ENCODE measurements around the gene CFAP141. TPM values are rescaled to one million over a fixed set of nuclear protein-coding genes. Genes with fewer than 3 reads are reported as not detected.

Gene CFAP141
- polyA plus RNA-seq, 1 donor (not counting 4 experiments of a cell fraction or from before 2014, with no cell fraction given), result not detected

DNA sequence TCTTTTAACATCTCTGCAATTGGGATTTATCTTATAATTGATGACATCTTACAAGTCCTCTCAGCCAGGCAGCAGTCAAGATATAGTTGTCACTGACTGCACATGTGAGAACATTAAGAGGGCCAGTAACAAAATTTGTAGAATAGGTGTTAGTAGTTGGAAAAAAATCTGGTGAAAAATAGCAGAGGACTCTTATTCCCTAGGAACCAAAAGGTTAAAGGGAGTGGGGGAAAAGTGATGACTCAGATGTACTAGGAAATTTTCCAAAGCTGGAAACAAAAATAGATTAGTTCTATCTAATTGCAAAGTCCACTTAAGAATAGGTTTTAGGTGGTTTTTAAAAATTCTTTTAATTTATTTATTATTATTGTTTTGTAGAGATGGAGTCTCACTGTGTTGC is 54.8 kb downstream of the CFAP141 start:
- H2AFZ ChIP-seq (ENCODE audit: control insufficient read depth, low read length), result no peak overlapping the region
- H3K9me1 ChIP-seq (ENCODE audit: control insufficient read depth, extremely low read depth, insufficient read depth, low read length), result peaks cover 2% of the 10 kb centered on the region
- peaks cover 0 to 3% of the 10 kb centered on the region in 2 experiments for H3K36me3 ChIP-seq (ENCODE audit: control insufficient read depth in 2 of 2, extremely low read depth in 1 of 2, insufficient read depth in 2 of 2, low read length in 2 of 2)
- TF ChIP-seq, protein P1, sequence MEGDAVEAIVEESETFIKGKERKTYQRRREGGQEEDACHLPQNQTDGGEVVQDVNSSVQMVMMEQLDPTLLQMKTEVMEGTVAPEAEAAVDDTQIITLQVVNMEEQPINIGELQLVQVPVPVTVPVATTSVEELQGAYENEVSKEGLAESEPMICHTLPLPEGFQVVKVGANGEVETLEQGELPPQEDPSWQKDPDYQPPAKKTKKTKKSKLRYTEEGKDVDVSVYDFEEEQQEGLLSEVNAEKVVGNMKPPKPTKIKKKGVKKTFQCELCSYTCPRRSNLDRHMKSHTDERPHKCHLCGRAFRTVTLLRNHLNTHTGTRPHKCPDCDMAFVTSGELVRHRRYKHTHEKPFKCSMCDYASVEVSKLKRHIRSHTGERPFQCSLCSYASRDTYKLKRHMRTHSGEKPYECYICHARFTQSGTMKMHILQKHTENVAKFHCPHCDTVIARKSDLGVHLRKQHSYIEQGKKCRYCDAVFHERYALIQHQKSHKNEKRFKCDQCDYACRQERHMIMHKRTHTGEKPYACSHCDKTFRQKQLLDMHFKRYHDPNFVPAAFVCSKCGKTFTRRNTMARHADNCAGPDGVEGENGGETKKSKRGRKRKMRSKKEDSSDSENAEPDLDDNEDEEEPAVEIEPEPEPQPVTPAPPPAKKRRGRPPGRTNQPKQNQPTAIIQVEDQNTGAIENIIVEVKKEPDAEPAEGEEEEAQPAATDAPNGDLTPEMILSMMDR (optimal IDR thresholded peaks at IDR 0.05 in 1 of 3, IDR thresholded peaks at IDR 0.05 in 1 of 3, conservative IDR thresholded peaks at IDR 0.05 in 1 of 3; ENCODE audit: extremely low read depth in 1 of 3, insufficient read depth in 2 of 3, low read length in 3 of 3), result no peak
- TF ChIP-seq EZH2 (IDR thresholded peaks at IDR 0.05; ENCODE audit: low read length), result no peak
- no peaks in the 10 kb centered on the region for H3K9me3 ChIP-seq (ENCODE audit: control insufficient read depth, low read depth, low read length)
- dilution Hi-C loops (cut with MboI; ENCODE audit: extremely low pct_ligation_motif_present, low sequenced_read_pairs), result no loop called here
- no peaks in the 10 kb centered on the region for H3K27me3 ChIP-seq (ENCODE audit: control insufficient read depth, extremely low read depth, insufficient read depth, low read length)
- no peak overlapping the region for H3K4me2 ChIP-seq (ENCODE audit: control insufficient read depth, extremely low read depth, insufficient read depth, low read depth, low read length)
- H3K4me3 ChIP-seq (ENCODE audit: control insufficient read depth in 2 of 3, extremely low read depth in 1 of 3, insufficient read depth in 2 of 3, low read depth in 1 of 3, low read length in 3 of 3), result no peak overlapping the region
- no peak overlapping the region for H3K9ac ChIP-seq (ENCODE audit: control insufficient read depth, extremely low read depth, insufficient read depth, low read length)
- FAIRE-seq, result no peak
- no peaks in the 10 kb centered on the region for H3K4me1 ChIP-seq (ENCODE audit: control insufficient read depth, extremely low read depth, insufficient read depth, low read length)
- H3K27ac ChIP-seq (ENCODE audit: control insufficient read depth, insufficient read depth, low read length), result no peak overlapping the region
- H3K79me2 ChIP-seq (ENCODE audit: control insufficient read depth, insufficient read depth, low read length), result no peaks in the 10 kb centered on the region
- no peak for DNase-seq (ENCODE audit: low read depth, low spot score)
- no peaks in the 10 kb centered on the region for H4K20me1 ChIP-seq (ENCODE audit: control insufficient read depth, extremely low read depth, insufficient read depth, low read length)

Small RNAs within 50 kb of the gene (small RNA-seq; reads per million reads assigned to genes)
- gene MIR190B (ENCODE audit: insufficient read length in 3 of 3, low read depth in 3 of 3, low replicate concordance in 1 of 3), result 0.13 to 13.3 (median 3.3) reads per million in 3 experiments

Other genes starting within 250 kb of the CFAP141 start
- gene CRTC2, start 247.7 kb downstream of the CFAP141 start, polyA plus RNA-seq, result 14.0 to 20.4 TPM (median 15.9 TPM) in 3 replicates
- gene SLC39A1, start 242.8 kb downstream of the CFAP141 start, polyA plus RNA-seq, result 68.4 to 83.6 TPM (median 68.5 TPM) in 3 replicates
- 6.0 to 6.3 TPM (median 6.2 TPM) in 3 replicates for gene CREB3L4, start 238.4 kb downstream of the CFAP141 start, polyA plus RNA-seq
- 71.7 to 86.8 TPM (median 83.4 TPM) in 3 replicates for gene JTB, start 228.7 kb downstream of the CFAP141 start, polyA plus RNA-seq
- 38.3 to 87.1 TPM (median 69.8 TPM) in 3 replicates for gene RAB13, start 220.0 kb downstream of the CFAP141 start, polyA plus RNA-seq
- gene RPS27, start 215.6 kb downstream of the CFAP141 start, polyA plus RNA-seq, result 3,237 to 6,680 TPM (median 5,112 TPM) in 3 replicates
- 0.01 TPM in 1 of 3 replicates, not detected in the others for gene NUP210L, start 51.3 kb downstream of the CFAP141 start, polyA plus RNA-seq
- 294 to 691 TPM (median 585 TPM) in 3 replicates for gene TPM3, start 14.2 kb downstream of the CFAP141 start, polyA plus RNA-seq
- gene UBAP2L, start 14.6 kb upstream of the CFAP141 start, polyA plus RNA-seq, result 118 to 198 TPM (median 161 TPM) in 3 replicates
- gene HAX1, start 66.3 kb upstream of the CFAP141 start, polyA plus RNA-seq, result 90.8 to 126 TPM (median 110 TPM) in 3 replicates
- 0.85 to 1.8 TPM (median 1.2 TPM) in 3 replicates for gene AQP10, start 114.8 kb upstream of the CFAP141 start, polyA plus RNA-seq
- gene ATP8B2, start 119.2 kb upstream of the CFAP141 start, polyA plus RNA-seq, result 9.5 to 16.2 TPM (median 12.5 TPM) in 3 replicates
- 12.6 to 24.1 TPM (median 15.9 TPM) in 3 replicates for gene IL6R, start 199.0 kb upstream of the CFAP141 start, polyA plus RNA-seq

Measured in keratinocyte (primary cell).